Measurements from ENCODE around the gene WEE2.

The WEE2 gene

DNA sequence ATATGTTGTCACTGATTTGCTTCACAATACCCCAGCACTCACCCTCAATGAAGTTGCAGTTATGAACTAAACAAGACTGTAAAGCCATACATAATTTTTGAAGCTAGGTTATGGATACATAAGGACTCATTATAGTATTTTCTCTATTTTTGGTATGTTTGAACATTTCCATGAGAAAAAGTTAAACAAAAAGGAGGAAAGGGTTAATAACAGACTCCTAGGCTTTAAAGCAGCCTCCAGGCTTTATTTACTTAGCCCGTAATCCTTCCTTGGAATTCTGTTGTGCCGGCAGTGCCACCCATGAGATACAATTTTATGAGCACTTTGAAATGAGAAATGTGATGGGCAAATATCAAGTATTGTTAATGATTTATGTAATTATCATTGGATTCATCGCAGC, 4.0 kb upstream of the WEE2 start:
- TF ChIP-seq FOXP2 (optimal IDR thresholded peaks at IDR 0.05; ENCODE audit: borderline replicate concordance, extremely low read depth, extremely low read length, insufficient read depth) = no peak
- no peak for TF ChIP-seq POLR2AphosphoS5 (IDR thresholded peaks at IDR 0.05; ENCODE audit: low read depth, low read length)
- TF ChIP-seq, protein P1, sequence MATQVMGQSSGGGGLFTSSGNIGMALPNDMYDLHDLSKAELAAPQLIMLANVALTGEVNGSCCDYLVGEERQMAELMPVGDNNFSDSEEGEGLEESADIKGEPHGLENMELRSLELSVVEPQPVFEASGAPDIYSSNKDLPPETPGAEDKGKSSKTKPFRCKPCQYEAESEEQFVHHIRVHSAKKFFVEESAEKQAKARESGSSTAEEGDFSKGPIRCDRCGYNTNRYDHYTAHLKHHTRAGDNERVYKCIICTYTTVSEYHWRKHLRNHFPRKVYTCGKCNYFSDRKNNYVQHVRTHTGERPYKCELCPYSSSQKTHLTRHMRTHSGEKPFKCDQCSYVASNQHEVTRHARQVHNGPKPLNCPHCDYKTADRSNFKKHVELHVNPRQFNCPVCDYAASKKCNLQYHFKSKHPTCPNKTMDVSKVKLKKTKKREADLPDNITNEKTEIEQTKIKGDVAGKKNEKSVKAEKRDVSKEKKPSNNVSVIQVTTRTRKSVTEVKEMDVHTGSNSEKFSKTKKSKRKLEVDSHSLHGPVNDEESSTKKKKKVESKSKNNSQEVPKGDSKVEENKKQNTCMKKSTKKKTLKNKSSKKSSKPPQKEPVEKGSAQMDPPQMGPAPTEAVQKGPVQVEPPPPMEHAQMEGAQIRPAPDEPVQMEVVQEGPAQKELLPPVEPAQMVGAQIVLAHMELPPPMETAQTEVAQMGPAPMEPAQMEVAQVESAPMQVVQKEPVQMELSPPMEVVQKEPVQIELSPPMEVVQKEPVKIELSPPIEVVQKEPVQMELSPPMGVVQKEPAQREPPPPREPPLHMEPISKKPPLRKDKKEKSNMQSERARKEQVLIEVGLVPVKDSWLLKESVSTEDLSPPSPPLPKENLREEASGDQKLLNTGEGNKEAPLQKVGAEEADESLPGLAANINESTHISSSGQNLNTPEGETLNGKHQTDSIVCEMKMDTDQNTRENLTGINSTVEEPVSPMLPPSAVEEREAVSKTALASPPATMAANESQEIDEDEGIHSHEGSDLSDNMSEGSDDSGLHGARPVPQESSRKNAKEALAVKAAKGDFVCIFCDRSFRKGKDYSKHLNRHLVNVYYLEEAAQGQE (IDR thresholded peaks at IDR 0.05; ENCODE audit: insufficient read depth in 1 of 2, low read depth in 2 of 2, low read length in 2 of 2) = no peak
- TF ChIP-seq TAF1 (IDR thresholded peaks at IDR 0.05; ENCODE audit: borderline replicate concordance, insufficient read depth, low read length) = no peak
- no peak for TF ChIP-seq SIN3A (IDR thresholded peaks at IDR 0.05; ENCODE audit: borderline replicate concordance, insufficient read depth, low read length)

DNA sequence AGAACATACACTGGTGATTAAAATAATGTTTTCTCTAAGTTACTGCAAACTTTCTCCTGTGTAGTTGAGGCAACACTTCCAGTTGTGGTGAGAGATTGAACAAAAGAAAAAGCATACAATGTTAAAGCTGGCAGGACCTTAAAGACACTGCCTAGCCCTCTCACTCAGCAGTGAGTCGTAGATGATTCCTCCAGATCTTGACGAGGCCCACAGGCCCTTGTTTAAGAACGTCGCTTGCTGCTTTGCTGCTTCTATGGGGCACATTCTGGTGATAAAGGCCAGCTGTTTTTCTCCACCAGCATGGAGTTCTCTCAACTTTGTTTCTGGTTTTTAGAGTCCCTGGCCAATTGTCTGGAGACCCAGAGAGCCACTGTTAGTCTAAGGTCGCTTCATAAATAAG, 3.4 kb upstream of the WEE2 start:
- TF ChIP-seq TAF1 (IDR thresholded peaks at IDR 0.05; ENCODE audit: borderline replicate concordance, insufficient read depth, low read length) = no peak
- no peak for TF ChIP-seq SIN3A (IDR thresholded peaks at IDR 0.05; ENCODE audit: borderline replicate concordance, insufficient read depth, low read length)
- TF ChIP-seq, protein P1 (IDR thresholded peaks at IDR 0.05; ENCODE audit: insufficient read depth in 1 of 2, low read depth in 2 of 2, low read length in 2 of 2) = no peak
- no peak for TF ChIP-seq FOXP2 (optimal IDR thresholded peaks at IDR 0.05; ENCODE audit: borderline replicate concordance, extremely low read depth, extremely low read length, insufficient read depth)
- no peak for TF ChIP-seq POLR2AphosphoS5 (IDR thresholded peaks at IDR 0.05; ENCODE audit: low read depth, low read length)

DNA sequence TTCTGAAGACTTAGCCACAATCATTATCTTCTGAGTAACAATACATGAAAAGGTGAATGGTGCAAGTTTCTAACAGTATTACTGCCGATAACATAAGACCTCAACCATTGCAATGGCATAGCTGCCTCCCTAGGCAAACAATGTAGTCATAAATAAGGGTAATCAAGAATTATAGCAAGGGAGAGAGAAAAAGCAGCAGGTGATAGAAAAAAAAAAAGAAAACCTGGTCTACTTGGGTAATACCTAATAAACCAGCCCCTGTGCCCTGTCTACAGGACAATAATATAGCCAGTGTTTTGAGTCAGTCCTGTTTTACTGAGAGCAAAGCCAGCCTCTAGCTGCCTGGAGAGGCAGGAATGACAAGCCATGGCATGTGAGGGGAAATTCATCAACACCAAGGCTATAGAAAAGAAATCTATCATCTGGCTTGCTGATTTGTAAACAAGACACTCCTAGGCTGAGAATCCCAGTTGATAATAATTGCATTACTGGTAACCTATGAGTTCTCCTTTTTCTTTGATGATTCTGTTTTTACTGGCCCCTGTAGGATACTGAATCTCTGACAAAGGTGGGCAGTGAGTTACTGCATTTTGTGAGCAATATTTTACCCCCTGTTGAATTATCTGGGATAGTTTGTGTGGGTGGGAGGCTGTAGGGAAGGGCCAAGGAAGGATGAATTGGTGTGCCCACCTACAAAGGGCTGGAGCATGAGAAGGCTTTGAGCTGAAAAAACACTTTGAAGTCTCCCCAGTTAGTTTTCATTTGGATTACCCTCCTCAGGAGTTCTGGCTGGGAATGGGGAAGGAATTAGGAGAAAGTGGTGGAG, 1.7 kb upstream of the WEE2 start:
- TF ChIP-seq, protein P1 (IDR thresholded peaks at IDR 0.05; ENCODE audit: insufficient read depth in 1 of 2, low read depth in 2 of 2, low read length in 2 of 2) = no peak
- TF ChIP-seq TAF1 (IDR thresholded peaks at IDR 0.05; ENCODE audit: borderline replicate concordance, insufficient read depth, low read length) = no peak

DNA sequence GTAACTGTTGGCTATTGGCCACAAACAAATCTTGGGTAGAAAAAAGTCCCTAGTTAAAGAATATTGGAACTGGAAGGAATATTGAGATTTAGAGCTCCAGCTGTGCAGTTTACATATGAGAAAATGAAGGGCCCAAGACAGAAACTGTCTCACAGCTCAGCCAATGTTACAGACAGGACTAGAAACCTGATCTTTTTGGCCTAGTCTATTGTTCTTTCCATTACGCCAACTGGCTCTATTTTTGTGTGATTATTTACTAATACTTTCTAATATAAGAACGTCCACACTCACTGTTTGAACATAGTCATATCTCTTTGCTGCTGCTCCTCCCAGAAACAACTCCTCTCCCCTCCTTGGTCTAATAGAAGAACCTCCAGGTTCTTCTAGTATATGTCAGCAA, 1.2 kb downstream of the WEE2 start:
- TF ChIP-seq SIN3A (IDR thresholded peaks at IDR 0.05; ENCODE audit: borderline replicate concordance, insufficient read depth, low read length) = no peak
- no peak for TF ChIP-seq POLR2AphosphoS5 (IDR thresholded peaks at IDR 0.05; ENCODE audit: low read depth, low read length)
- no peak for TF ChIP-seq FOXP2 (optimal IDR thresholded peaks at IDR 0.05; ENCODE audit: borderline replicate concordance, extremely low read depth, extremely low read length, insufficient read depth)
- no peak for TF ChIP-seq TAF1 (IDR thresholded peaks at IDR 0.05; ENCODE audit: borderline replicate concordance, insufficient read depth, low read length)
- TF ChIP-seq, protein P1 (IDR thresholded peaks at IDR 0.05; ENCODE audit: insufficient read depth in 1 of 2, low read depth in 2 of 2, low read length in 2 of 2) = no peak

Data from PFSK-1 (cell line).